A549 (cell line): ENCODE results near the gene KSR1. TPM values are rescaled to one million over a fixed set of nuclear protein-coding genes. Genes with fewer than 3 reads are reported as not detected.

Experiments
- ATAC-seq, 2 experiments: fragments of 200-7000 bp in 1 of 2; fragments of >200 bp in 1 of 2; cut with Nextera tagmentation in 1 of 2; cut with Tn5 transposase in 1 of 2; 3 replicates each; pipeline versions ENCODE4 v1.8.0 to v1.9.1; 2018 to 2020; ENCODE audit warnings: mild to moderate bottlenecking in 1 of 2, moderate library complexity in 1 of 2
- CTCF ChIA-PET: fragments of 300-600 bp; sonication (Branson Sonifier 250); formaldehyde crosslinking; extraction: SDS; loops from one replicate; lab custom pipeline; 2021; ENCODE audit warnings: antibody characterized with exemption, inconsistent platforms; lab: Yijun Ruan, JAX
- POLR2A ChIA-PET: fragments of 350-600 bp; formaldehyde crosslinking; extraction: SDS; loops from one replicate; lab custom pipeline; 2021; ENCODE audit warnings: antibody characterized with exemption, inconsistent platforms; lab: Yijun Ruan, JAX
- DNase-seq, 2 experiments: peaks; one replicate each; pipeline versions ENCODE4 v3.0.0 to v3.0.0-alpha.2; 2011 to 2016; ENCODE audit warnings: low read depth in 1 of 2, low spot score in 1 of 2
- FAIRE-seq: peaks from 2 replicates; lab custom pipeline; 2011; peaks lifted over from hg19 to GRCh38; lab: Jason Lieb, UNC
- H3K27ac ChIP-seq, 2 experiments: fragments of >200 bp; sonication (Bioruptor Twin); formaldehyde crosslinking; 3 replicates each; pipeline ENCODE4 v1.5.1; 2016 to 2017
- H3K4me1 ChIP-seq: fragments of >200 bp; sonication (Bioruptor Twin); formaldehyde crosslinking; 3 replicates; pipeline ENCODE4 v1.6.1; 2016
- H3K4me2 ChIP-seq: fragments of >200 bp; sonication (Bioruptor Twin); formaldehyde crosslinking; 3 replicates; pipeline ENCODE4 v1.6.1; 2016
- H3K4me3 ChIP-seq: fragments of >200 bp; sonication (Bioruptor Twin); formaldehyde crosslinking; 3 replicates; pipeline ENCODE4 v1.5.1; 2016
- H3K9me3 ChIP-seq: fragments of >200 bp; sonication (Bioruptor Twin); formaldehyde crosslinking; 3 replicates; pipeline ENCODE4 v1.6.1; 2016
- CBX2 ChIP-seq: fragments of 200-600 bp; sonication (generic); IDR thresholded peaks from 2 replicates; pipeline ENCODE4 v1.6.1; 2016; ENCODE audit warnings: low read depth, mild to moderate bottlenecking, borderline replicate concordance
- CHD2 ChIP-seq: fragments of 150-350 bp; IDR thresholded peaks from 2 replicates; pipeline ENCODE4 v1.6.1; 2014; ENCODE audit warnings: low read length; ENCODE audit not compliant: partially characterized antibody
- CHD4 ChIP-seq: fragments of 200-600 bp; sonication (generic); IDR thresholded peaks from 2 replicates; pipeline ENCODE4 v1.6.1; 2016; ENCODE audit warnings: antibody characterized with exemption, mild to moderate bottlenecking, borderline replicate concordance
- E2F6 ChIP-seq: IDR thresholded peaks from 2 replicates; pipeline ENCODE4 v1.6.1; 2012; ENCODE audit warnings: low read depth, borderline replicate concordance
- EHMT2 ChIP-seq: fragments of 200-600 bp; sonication (generic); IDR thresholded peaks from 2 replicates; pipeline ENCODE4 v1.6.1; 2016; ENCODE audit warnings: antibody characterized with exemption, low read depth, mild to moderate bottlenecking, moderate library complexity
- EP300 ChIP-seq, 2 experiments: fragments of >200 bp; sonication (Bioruptor Twin); formaldehyde crosslinking; IDR thresholded peaks; 2 replicates in 1 of 2; 3 replicates in 1 of 2; pipeline ENCODE4 v1.6.1; 2016 to 2017
- ESRRA ChIP-seq: fragments of 150-350 bp; IDR thresholded peaks from 2 replicates; pipeline ENCODE4 v1.6.1; 2014; ENCODE audit warnings: mild to moderate bottlenecking, low read length, borderline replicate concordance
- FOSB ChIP-seq: fragments of 250-450 bp; sonication (Bioruptor Pico); IDR thresholded peaks from 2 replicates; pipeline ENCODE4 v1.5.0; 2020; ENCODE audit warnings: mild to moderate bottlenecking, moderate library complexity
- FOSL2 ChIP-seq, 2 experiments: fragments of 450-650 bp in 1 of 2; fragments of >200 bp in 1 of 2; sonication (Bioruptor Twin) in 1 of 2; formaldehyde crosslinking; IDR thresholded peaks; 2 replicates each; pipeline versions ENCODE4 v1.5.0 to v1.6.1; 2016 to 2020; ENCODE audit warnings: mild to moderate bottlenecking in 1 of 2, moderate library complexity in 1 of 2
- FOXS1 ChIP-seq: fragments of 250-450 bp; sonication (Bioruptor Pico); IDR thresholded peaks from 2 replicates; pipeline ENCODE4 v1.5.0; 2020; ENCODE audit warnings: mild to moderate bottlenecking, moderate library complexity
- HES2 ChIP-seq: fragments of >200 bp; sonication (Bioruptor Twin); formaldehyde crosslinking; IDR thresholded peaks from 2 replicates; pipeline ENCODE4 v1.6.1; 2016
- HEYL ChIP-seq: fragments of 250-450 bp; sonication (Bioruptor Pico); IDR thresholded peaks from 2 replicates; pipeline ENCODE4 v1.8.0; 2021; ENCODE audit warnings: mild to moderate bottlenecking, moderate library complexity
- HOXA7 ChIP-seq: fragments of 250-450 bp; sonication (Bioruptor Pico); IDR thresholded peaks from 2 replicates; pipeline ENCODE4 v1.5.0; 2020; ENCODE audit warnings: mild to moderate bottlenecking, moderate library complexity
- JUN ChIP-seq, 2 experiments: fragments of >200 bp; sonication (Bioruptor Twin); formaldehyde crosslinking; IDR thresholded peaks; 2 replicates in 1 of 2; 3 replicates in 1 of 2; pipeline ENCODE4 v1.6.1; 2016 to 2017
- JUNB ChIP-seq: fragments of >200 bp; sonication (Bioruptor Twin); formaldehyde crosslinking; IDR thresholded peaks from 2 replicates; pipeline ENCODE4 v1.6.1; 2016
- KDM1A ChIP-seq: fragments of 200-600 bp; sonication (generic); IDR thresholded peaks from 2 replicates; pipeline ENCODE4 v1.6.1; 2016; ENCODE audit warnings: low read depth, mild to moderate bottlenecking
- MAFK ChIP-seq: fragments of 450-650 bp; IDR thresholded peaks from 2 replicates; pipeline ENCODE4 v1.6.1; 2014; ENCODE audit not compliant: partially characterized antibody
- MAZ ChIP-seq: fragments of 150-350 bp; IDR thresholded peaks from 2 replicates; pipeline ENCODE4 v1.6.1; 2014; ENCODE audit warnings: antibody characterized with exemption, low read depth, low read length, borderline replicate concordance
- MYC ChIP-seq: IDR thresholded peaks from 2 replicates; pipeline ENCODE4 v1.6.1; 2012; ENCODE audit warnings: mild to moderate bottlenecking, inconsistent platforms, low read length, improper control_type of control experiment, borderline replicate concordance
- NPAS2 ChIP-seq: fragments of 250-450 bp; sonication (Bioruptor Pico); IDR thresholded peaks from 2 replicates; pipeline ENCODE4 v1.8.0; 2022; ENCODE audit warnings: mild to moderate bottlenecking, moderate library complexity, borderline replicate concordance
- POLR2A ChIP-seq: IDR thresholded peaks from 2 replicates; pipeline ENCODE4 v1.6.1; 2012; ENCODE audit warnings: mild to moderate bottlenecking, low read length
- POLR2AphosphoS2 ChIP-seq: conservative IDR thresholded peaks from 2 replicates; pipeline ENCODE4 v1.6.1; 2012; ENCODE audit warnings: low read length, improper control_type of control experiment, inconsistent platforms
- RARB ChIP-seq: fragments of 250-450 bp; sonication (Bioruptor Pico); IDR thresholded peaks from 2 replicates; pipeline ENCODE4 v1.8.0; 2021; ENCODE audit warnings: mild to moderate bottlenecking, moderate library complexity
- RCOR1 ChIP-seq: fragments of 150-350 bp; IDR thresholded peaks from 2 replicates; pipeline ENCODE4 v1.6.1; 2014; ENCODE audit warnings: antibody characterized with exemption, low read length, low read depth
- RFX5 ChIP-seq: fragments of 450-650 bp; IDR thresholded peaks from 2 replicates; pipeline ENCODE4 v1.7.1; 2014; ENCODE audit warnings: antibody characterized with exemption, mild to moderate bottlenecking, moderate library complexity
- SMC3 ChIP-seq: fragments of >200 bp; sonication (Bioruptor Twin); formaldehyde crosslinking; IDR thresholded peaks from 3 replicates; pipeline ENCODE4 v1.6.1; 2018; ENCODE audit warnings: inconsistent platforms
- SREBF2 ChIP-seq: fragments of 450-650 bp; IDR thresholded peaks from 2 replicates; pipeline ENCODE4 v1.6.1; 2014; ENCODE audit warnings: mild to moderate bottlenecking, moderate library complexity
- TFCP2L1 ChIP-seq: fragments of 250-450 bp; sonication (Bioruptor Pico); IDR thresholded peaks from 2 replicates; pipeline ENCODE4 v1.5.0; 2021; ENCODE audit warnings: mild to moderate bottlenecking
- TP53 ChIP-seq: fragments of 250-450 bp; sonication (Bioruptor Pico); IDR thresholded peaks from 2 replicates; pipeline ENCODE4 v1.5.0; 2021; ENCODE audit warnings: mild to moderate bottlenecking, moderate library complexity
- ZC3H11A ChIP-seq: fragments of 450-650 bp; IDR thresholded peaks from 2 replicates; pipeline ENCODE4 v1.6.1; 2014; ENCODE audit warnings: antibody characterized with exemption, mild to moderate bottlenecking
- ZFP36 ChIP-seq: fragments of 450-650 bp; IDR thresholded peaks from 2 replicates; pipeline ENCODE4 v1.6.1; 2014; ENCODE audit warnings: borderline replicate concordance; ENCODE audit not compliant: partially characterized antibody
- ZNF302 ChIP-seq: fragments of 250-450 bp; sonication (Bioruptor Pico); IDR thresholded peaks from 2 replicates; pipeline ENCODE4 v1.9.0; 2021; ENCODE audit warnings: inconsistent platforms, mild to moderate bottlenecking, moderate library complexity
- WGBS: methylation state at CpG from one replicate; pipeline ENCODE4 v1.1.6; 2017; ENCODE audit errors: missing lambda C conversion rate; 5-methylcytosine and 5-hydroxymethylcytosine counted together
- polyA plus RNA-seq, 4 experiments: library from polyadenylated mRNA; depleted of rRNA in 3 of 4; stranded (reverse); fragments of >200 nt; fragmentation: RNase III in 1 of 4; extraction: RNeasy Plus Mini Kit Qiagen cat#74134 plus additional on column Dnase treatment in 1 of 4; gene quantifications; 2 replicates in 3 of 4; 3 replicates in 1 of 4; pipeline ENCODE4 v1.2.3, GENCODE V29; 2011 to 2017
- TF ChIP-seq, protein P1 (sequence below): fragments of 250-450 bp; sonication (Bioruptor Pico); IDR thresholded peaks from 2 replicates; pipeline ENCODE4 v1.5.0; 2021; ENCODE audit warnings: mild to moderate bottlenecking, moderate library complexity, borderline replicate concordance
- TF ChIP-seq, protein P2 (sequence below): fragments of >200 bp; sonication (Bioruptor Twin); formaldehyde crosslinking; IDR thresholded peaks from 3 replicates; pipeline ENCODE4 v1.6.1; 2016

Gene KSR1
- polyA plus RNA-seq, 2 of the 4 experiments (the other 2 are of a cell fraction), result 13.3 to 14.6 TPM

GRCh38 chr17:27438348-27438998 is 17.8 kb upstream of the KSR1 start:
- FAIRE-seq, result no peak
- ATAC-seq, result 0 out of 6 replicates have a peak, but pooled peaks of 1 of the 2 experiments have one; percentile 21
- Histone ChIP-seq H3K9me3 (no peaks in the 10 kb centered on the region), H3K27ac (no peak overlapping the region), H3K4me2 (no peak overlapping the region), H3K4me3 (no peak overlapping the region), H3K4me1 (no peaks in the 10 kb centered on the region)
- ChIA-PET POLR2A (no interaction called here), CTCF (interaction anchor here (0.6 to 1.5 kb wide), 4 partner anchors 20 to 165 kb away, joined by 3 to 5 read pairs (median 3); no protein-coding TSS in a partner anchor)
- TF ChIP-seq CHD2, result no peak
- TF ChIP-seq KDM1A, result no peak
- no peak for TF ChIP-seq ZFP36
- TF ChIP-seq ZNF302 (CRISPR knock-in tag), result no peak
- TF ChIP-seq RARB, result no peak
- no peak for TF ChIP-seq EHMT2
- TF ChIP-seq CHD4, result no peak
- no peak for TF ChIP-seq EP300 (IDR thresholded peaks at IDR 0.05)
- WGBS, result 88% methylated on average over 10 of the region's 10 CpGs
- no peak for DNase-seq

DNA sequence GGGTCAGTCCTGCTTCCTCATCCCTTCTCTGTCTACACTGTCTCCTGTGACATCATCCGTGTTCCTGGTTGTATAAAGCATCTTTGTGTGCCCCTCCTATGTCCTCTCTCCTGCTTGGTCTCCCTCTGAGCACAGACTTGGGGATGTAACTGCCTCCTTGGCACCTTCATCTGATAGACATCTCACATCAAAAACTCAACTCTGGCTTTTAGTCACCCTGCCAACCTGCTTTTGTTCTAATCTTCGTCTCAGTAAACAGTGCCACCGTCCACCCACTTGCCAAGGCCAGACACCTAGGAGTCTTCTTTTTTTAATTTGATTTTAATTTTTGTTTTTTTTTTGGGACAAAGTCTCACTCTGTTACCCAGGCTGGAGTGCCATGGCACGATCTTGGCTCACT is 16.9 kb upstream of the KSR1 start:
- H3K4me1 ChIP-seq, result no peaks in the 10 kb centered on the region
- ChIA-PET CTCF (interaction anchor here (0.9 kb wide), 1 partner anchor 59 kb away, joined by 3 read pairs; no protein-coding TSS in a partner anchor), POLR2A (no interaction called here)
- TF ChIP-seq SMC3 (no peak), FOSB (no peak), POLR2A (no peak), HOXA7 (CRISPR knock-in tag) (no peak), FOXS1 (no peak), MAZ (no peak), CHD2 (no peak), RARB (no peak), NPAS2 (CRISPR knock-in tag) (no peak), EHMT2 (no peak), CBX2 (no peak), ZC3H11A (no peak), HEYL (CRISPR knock-in tag) (no peak), TFCP2L1 (no peak), JUN (IDR thresholded peaks at IDR 0.05) (no peak), MYC (no peak), KDM1A (no peak), HES2 (no peak), POLR2AphosphoS2 (no peak)
- H3K4me2 ChIP-seq, result no peak overlapping the region
- no peak overlapping the region for H3K27ac ChIP-seq
- DNase-seq (no peak), FAIRE-seq (no peak), ATAC-seq (no peak)
- 66% methylated on average over 4 of the region's 4 CpGs for WGBS
- H3K9me3 ChIP-seq, result no peaks in the 10 kb centered on the region
- H3K4me3 ChIP-seq, result no peak overlapping the region

- DNase-seq (no peak), FAIRE-seq (no peak), ATAC-seq (no peak)
- TF ChIP-seq RCOR1, result no peak
- no peak for TF ChIP-seq ESRRA
- TF ChIP-seq FOSL2 (IDR thresholded peaks at IDR 0.05), result no peak
- no peak for TF ChIP-seq FOSL2 (CRISPR knock-in tag; IDR thresholded peaks at IDR 0.05)
- TF ChIP-seq SREBF2, result no peak
- TF ChIP-seq RFX5, result no peak
- TF ChIP-seq MAFK, result no peak
- no peak for TF ChIP-seq CHD4
- TF ChIP-seq, protein P1, sequence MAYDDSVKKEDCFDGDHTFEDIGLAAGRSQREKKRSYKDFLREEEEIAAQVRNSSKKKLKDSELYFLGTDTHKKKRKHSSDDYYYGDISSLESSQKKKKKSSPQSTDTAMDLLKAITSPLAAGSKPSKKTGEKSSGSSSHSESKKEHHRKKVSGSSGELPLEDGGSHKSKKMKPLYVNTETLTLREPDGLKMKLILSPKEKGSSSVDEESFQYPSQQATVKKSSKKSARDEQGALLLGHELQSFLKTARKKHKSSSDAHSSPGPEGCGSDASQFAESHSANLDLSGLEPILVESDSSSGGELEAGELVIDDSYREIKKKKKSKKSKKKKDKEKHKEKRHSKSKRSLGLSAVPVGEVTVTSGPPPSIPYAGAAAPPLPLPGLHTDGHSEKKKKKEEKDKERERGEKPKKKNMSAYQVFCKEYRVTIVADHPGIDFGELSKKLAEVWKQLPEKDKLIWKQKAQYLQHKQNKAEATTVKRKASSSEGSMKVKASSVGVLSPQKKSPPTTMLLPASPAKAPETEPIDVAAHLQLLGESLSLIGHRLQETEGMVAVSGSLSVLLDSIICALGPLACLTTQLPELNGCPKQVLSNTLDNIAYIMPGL (CRISPR knock-in tag), result no peak
- TF ChIP-seq NPAS2 (CRISPR knock-in tag), result no peak
- no peak for TF ChIP-seq TP53 (CRISPR knock-in tag)
- TF ChIP-seq, protein P2, sequence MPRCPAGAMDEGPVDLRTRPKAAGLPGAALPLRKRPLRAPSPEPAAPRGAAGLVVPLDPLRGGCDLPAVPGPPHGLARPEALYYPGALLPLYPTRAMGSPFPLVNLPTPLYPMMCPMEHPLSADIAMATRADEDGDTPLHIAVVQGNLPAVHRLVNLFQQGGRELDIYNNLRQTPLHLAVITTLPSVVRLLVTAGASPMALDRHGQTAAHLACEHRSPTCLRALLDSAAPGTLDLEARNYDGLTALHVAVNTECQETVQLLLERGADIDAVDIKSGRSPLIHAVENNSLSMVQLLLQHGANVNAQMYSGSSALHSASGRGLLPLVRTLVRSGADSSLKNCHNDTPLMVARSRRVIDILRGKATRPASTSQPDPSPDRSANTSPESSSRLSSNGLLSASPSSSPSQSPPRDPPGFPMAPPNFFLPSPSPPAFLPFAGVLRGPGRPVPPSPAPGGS, result no peak
- TF ChIP-seq E2F6, result no peak
- TF ChIP-seq TFCP2L1, result no peak
- no peak for TF ChIP-seq JUNB
- H3K4me3 ChIP-seq, result no peak overlapping the region
- ChIA-PET CTCF (interaction anchor here (0.8 to 3.4 kb wide), 8 partner anchors 12 to 160 kb away, joined by 3 to 17 read pairs (median 6); partner anchors contain the start of gene KSR1), POLR2A (no interaction called here)
- 40% methylated on average over 5 of the region's 5 CpGs for WGBS
- peaks cover 15% of the 10 kb centered on the region for H3K4me1 ChIP-seq
- H3K4me2 ChIP-seq, result no peak overlapping the region
- H3K27ac ChIP-seq, result no peak overlapping the region
- no peaks in the 10 kb centered on the region for H3K9me3 ChIP-seq
These were observed 13.5 kb upstream of the KSR1 start for GRCh38 chr17:27442702-27443101.
